Panc1 (cell line): ENCODE measurements around the gene GRIN2C. TPM values are rescaled to one million over a fixed set of nuclear protein-coding genes. Genes with fewer than 3 reads are reported as not detected.
"Not testable (repeated sequence)": the region's sequence is repeated elsewhere in the genome, so short reads cannot be mapped to it uniquely, and the experiment has no call there.

Experiments
- ATAC-seq: fragments of 200-7000 bp; cut with Tn5 transposase; 2 replicates; pipeline ENCODE4 v1.9.1; 2020; ENCODE audit warnings: mild to moderate bottlenecking, moderate library complexity
- BruUV-seq: library from RNA; stranded (reverse); fragments of 400-500 nt; replicated peaks from 2 replicates; lab custom pipeline; 2021; lab: Mats Ljungman, UMichigan
- CTCF ChIA-PET: fragments of 300-600 bp; sonication (Branson Sonifier 250); formaldehyde crosslinking; loops from one replicate; lab custom pipeline; 2022; ENCODE audit warnings: antibody characterized with exemption; lab: Charles Lee
- POLR2A ChIA-PET: fragments of 300-600 bp; sonication (Branson Sonifier 250); formaldehyde crosslinking; loops from one replicate; lab custom pipeline; 2022; ENCODE audit warnings: antibody characterized with exemption; lab: Charles Lee
- DNase-seq: peaks from one replicate; pipeline ENCODE4 v3.0.0-alpha.2; 2010; ENCODE audit warnings: low read depth, low spot score
- H3K27ac ChIP-seq: 2 replicates; pipeline ENCODE4 v1.5.1; 2011; ENCODE audit warnings: mild to moderate bottlenecking, low read length, inconsistent platforms
- H3K27me3 ChIP-seq: fragments of 200-500 bp; sonication (Bioruptor generic); 2 replicates; pipeline ENCODE4 v1.6.0; 2014; ENCODE audit warnings: low read length, inconsistent platforms; ENCODE audit not compliant: control insufficient read depth, insufficient read depth
- H3K36me3 ChIP-seq: fragments of 200-500 bp; sonication (Bioruptor generic); 2 replicates; pipeline ENCODE4 v1.5.1; 2014; ENCODE audit warnings: inconsistent platforms, mild to moderate bottlenecking, low read length, moderate library complexity; ENCODE audit not compliant: control insufficient read depth, insufficient read depth
- H3K4me1 ChIP-seq: 2 replicates; pipeline ENCODE4 v1.5.1; 2011; ENCODE audit warnings: inconsistent platforms, mild to moderate bottlenecking, low read length, moderate library complexity; ENCODE audit not compliant: control insufficient read depth, insufficient read depth
- H3K4me3 ChIP-seq, 2 experiments: 2 replicates each; pipeline ENCODE4 v1.5.1; 2011 to 2012; ENCODE audit warnings: low read depth in 2 of 2, low read length in 2 of 2, mild to moderate bottlenecking in 2 of 2, inconsistent platforms in 1 of 2, moderate library complexity in 1 of 2
- H3K9me3 ChIP-seq: fragments of 200-500 bp; sonication (Bioruptor generic); 2 replicates; pipeline ENCODE4 v1.5.1; 2014; ENCODE audit warnings: low read depth, mild to moderate bottlenecking, inconsistent platforms, low read length, moderate library complexity; ENCODE audit not compliant: control insufficient read depth, insufficient read depth
- POLR2AphosphoS5 ChIP-seq: IDR thresholded peaks from 2 replicates; pipeline ENCODE4 v1.6.1; 2012; ENCODE audit warnings: mild to moderate bottlenecking, low read depth, low read length, moderate library complexity
- SIN3A ChIP-seq: IDR thresholded peaks from 2 replicates; pipeline ENCODE4 v1.6.1; 2012; ENCODE audit warnings: low read depth, mild to moderate bottlenecking, low read length, moderate library complexity, borderline replicate concordance; ENCODE audit not compliant: insufficient read depth
- TCF7L2 ChIP-seq: IDR thresholded peaks from 2 replicates; pipeline ENCODE4 v1.6.1; 2011; ENCODE audit warnings: mild to moderate bottlenecking, low read depth, low read length, inconsistent platforms
- in situ Hi-C: cut with HindIII; loops from 2 replicates; pipeline ENCODE4 v1.10.0; 2016; ENCODE audit warnings: low sequenced_read_pairs, low pct_unique_long_range_greater_than_20kb
- intact Hi-C: fragments of 100-400 bp; cut with micrococcal nuclease; formaldehyde crosslinking; loops from one replicate; pipeline ENCODE4 v1.10.0; 2022; ENCODE audit not compliant: unreplicated experiment
- total RNA-seq: library from RNA; stranded (reverse); gene quantifications from one replicate; pipeline ENCODE4 v1.2.1, GENCODE V29; 2021; ENCODE audit not compliant: unreplicated experiment
- TF ChIP-seq, protein P1 (sequence below), 2 experiments: IDR thresholded peaks; 2 replicates each; pipeline ENCODE4 v1.6.1; 2011 to 2012; ENCODE audit warnings: low read depth in 2 of 2, control low read depth in 1 of 2, low read length in 1 of 2, mild to moderate bottlenecking in 1 of 2, moderate library complexity in 1 of 2; ENCODE audit not compliant: insufficient read depth in 1 of 2
- TF ChIP-seq, protein P2 (sequence below): fragments of 450-650 bp; IDR thresholded peaks from 2 replicates; pipeline ENCODE4 v1.5.1; 2017; ENCODE audit warnings: mild to moderate bottlenecking

GRIN2C gene
- total RNA-seq, 1 experiment from 2014 or later: 0.10 TPM

GRCh38 chr17:74906214-74906793 lies 46.6 kb upstream of the GRIN2C start:
- ATAC-seq, H3K4me3 ChIP-seq, H3K4me1 ChIP-seq, BruUV-seq, H3K27me3 ChIP-seq, H3K36me3 ChIP-seq, in situ Hi-C loops, H3K9me3 ChIP-seq, H3K27ac ChIP-seq, intact Hi-C loops, DNase-seq: not testable (repeated sequence)
- ChIA-PET POLR2A (interaction anchor here (1.0 kb wide), 1 partner anchor 56 kb away, joined by 3 read pairs; no protein-coding TSS in a partner anchor), CTCF (interaction anchor here (0.6 to 1.1 kb wide), 3 partner anchors 12 to 146 kb away, joined by 4 to 6 read pairs (median 5); no protein-coding TSS in a partner anchor)

GRCh38 chr17:74904687-74905409 lies 45.2 kb upstream of the GRIN2C start:
- H3K9me3 ChIP-seq: no peaks in the 10 kb centered on the region
- BruUV-seq: no TSS peak
- H3K36me3 ChIP-seq: no peaks in the 10 kb centered on the region
- intact Hi-C loops: no loop called here
- no peak overlapping the region for H3K27ac ChIP-seq
- ChIA-PET POLR2A (interaction anchor here (1.0 kb wide), 1 partner anchor 57 kb away, joined by 3 read pairs; no protein-coding TSS in a partner anchor), CTCF (no interaction called here)
- in situ Hi-C loops: no loop called here
- no peak for DNase-seq
- no peaks in the 10 kb centered on the region for H3K27me3 ChIP-seq
- H3K4me1 ChIP-seq: no peaks in the 10 kb centered on the region
- no peak for ATAC-seq
- no peak overlapping the region for H3K4me3 ChIP-seq
- TF ChIP-seq, protein P1, sequence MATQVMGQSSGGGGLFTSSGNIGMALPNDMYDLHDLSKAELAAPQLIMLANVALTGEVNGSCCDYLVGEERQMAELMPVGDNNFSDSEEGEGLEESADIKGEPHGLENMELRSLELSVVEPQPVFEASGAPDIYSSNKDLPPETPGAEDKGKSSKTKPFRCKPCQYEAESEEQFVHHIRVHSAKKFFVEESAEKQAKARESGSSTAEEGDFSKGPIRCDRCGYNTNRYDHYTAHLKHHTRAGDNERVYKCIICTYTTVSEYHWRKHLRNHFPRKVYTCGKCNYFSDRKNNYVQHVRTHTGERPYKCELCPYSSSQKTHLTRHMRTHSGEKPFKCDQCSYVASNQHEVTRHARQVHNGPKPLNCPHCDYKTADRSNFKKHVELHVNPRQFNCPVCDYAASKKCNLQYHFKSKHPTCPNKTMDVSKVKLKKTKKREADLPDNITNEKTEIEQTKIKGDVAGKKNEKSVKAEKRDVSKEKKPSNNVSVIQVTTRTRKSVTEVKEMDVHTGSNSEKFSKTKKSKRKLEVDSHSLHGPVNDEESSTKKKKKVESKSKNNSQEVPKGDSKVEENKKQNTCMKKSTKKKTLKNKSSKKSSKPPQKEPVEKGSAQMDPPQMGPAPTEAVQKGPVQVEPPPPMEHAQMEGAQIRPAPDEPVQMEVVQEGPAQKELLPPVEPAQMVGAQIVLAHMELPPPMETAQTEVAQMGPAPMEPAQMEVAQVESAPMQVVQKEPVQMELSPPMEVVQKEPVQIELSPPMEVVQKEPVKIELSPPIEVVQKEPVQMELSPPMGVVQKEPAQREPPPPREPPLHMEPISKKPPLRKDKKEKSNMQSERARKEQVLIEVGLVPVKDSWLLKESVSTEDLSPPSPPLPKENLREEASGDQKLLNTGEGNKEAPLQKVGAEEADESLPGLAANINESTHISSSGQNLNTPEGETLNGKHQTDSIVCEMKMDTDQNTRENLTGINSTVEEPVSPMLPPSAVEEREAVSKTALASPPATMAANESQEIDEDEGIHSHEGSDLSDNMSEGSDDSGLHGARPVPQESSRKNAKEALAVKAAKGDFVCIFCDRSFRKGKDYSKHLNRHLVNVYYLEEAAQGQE (IDR thresholded peaks at IDR 0.05; ENCODE audit: insufficient read depth in 1 of 2, low read depth in 2 of 2, low read length in 1 of 2): no peak
- no peak for TF ChIP-seq POLR2AphosphoS5
- TF ChIP-seq, protein P2, sequence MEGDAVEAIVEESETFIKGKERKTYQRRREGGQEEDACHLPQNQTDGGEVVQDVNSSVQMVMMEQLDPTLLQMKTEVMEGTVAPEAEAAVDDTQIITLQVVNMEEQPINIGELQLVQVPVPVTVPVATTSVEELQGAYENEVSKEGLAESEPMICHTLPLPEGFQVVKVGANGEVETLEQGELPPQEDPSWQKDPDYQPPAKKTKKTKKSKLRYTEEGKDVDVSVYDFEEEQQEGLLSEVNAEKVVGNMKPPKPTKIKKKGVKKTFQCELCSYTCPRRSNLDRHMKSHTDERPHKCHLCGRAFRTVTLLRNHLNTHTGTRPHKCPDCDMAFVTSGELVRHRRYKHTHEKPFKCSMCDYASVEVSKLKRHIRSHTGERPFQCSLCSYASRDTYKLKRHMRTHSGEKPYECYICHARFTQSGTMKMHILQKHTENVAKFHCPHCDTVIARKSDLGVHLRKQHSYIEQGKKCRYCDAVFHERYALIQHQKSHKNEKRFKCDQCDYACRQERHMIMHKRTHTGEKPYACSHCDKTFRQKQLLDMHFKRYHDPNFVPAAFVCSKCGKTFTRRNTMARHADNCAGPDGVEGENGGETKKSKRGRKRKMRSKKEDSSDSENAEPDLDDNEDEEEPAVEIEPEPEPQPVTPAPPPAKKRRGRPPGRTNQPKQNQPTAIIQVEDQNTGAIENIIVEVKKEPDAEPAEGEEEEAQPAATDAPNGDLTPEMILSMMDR: no peak
- TF ChIP-seq TCF7L2: no peak
- TF ChIP-seq SIN3A: no peak

DNA sequence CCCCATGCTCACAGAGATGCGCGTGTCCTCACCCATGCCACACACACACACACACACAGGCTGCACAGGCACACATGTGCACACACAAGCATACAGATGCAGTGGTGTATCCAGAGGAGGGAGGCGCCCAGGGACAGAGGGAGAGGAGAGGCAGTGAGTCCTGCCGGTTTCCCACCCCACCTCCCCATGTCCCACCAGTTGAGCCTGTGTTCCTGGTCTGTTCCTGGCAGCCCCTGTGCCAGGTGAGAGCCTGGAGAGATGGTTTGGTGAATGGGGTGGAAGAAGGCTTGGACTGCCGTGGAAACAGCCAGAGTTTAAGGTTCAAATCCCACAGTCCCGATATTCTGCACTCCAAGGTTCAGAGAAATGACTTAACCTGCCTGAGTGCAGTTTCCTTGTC lies 44.0 kb upstream of the GRIN2C start:
- no peak overlapping the region for H3K4me3 ChIP-seq
- POLR2A ChIA-PET: no interaction called here
- ATAC-seq (no peak), DNase-seq (no peak)
- no peak overlapping the region for H3K27ac ChIP-seq
- no peaks in the 10 kb centered on the region for H3K27me3 ChIP-seq
- H3K4me1 ChIP-seq: no peaks in the 10 kb centered on the region
- intact Hi-C loops: no loop called here
- TF ChIP-seq, protein P1 (IDR thresholded peaks at IDR 0.05; ENCODE audit: insufficient read depth in 1 of 2, low read depth in 2 of 2, low read length in 1 of 2): no peak
- TF ChIP-seq POLR2AphosphoS5: no peak
- TF ChIP-seq, protein P2: no peak
- TF ChIP-seq SIN3A: no peak
- no peak for TF ChIP-seq TCF7L2
- CTCF ChIA-PET: no interaction called here
- H3K36me3 ChIP-seq: no peaks in the 10 kb centered on the region
- H3K9me3 ChIP-seq: no peaks in the 10 kb centered on the region
- in situ Hi-C loops: no loop called here
- no TSS peak for BruUV-seq
